Endothelial cell of umbilical vein (primary cell): Measurements from ENCODE around the gene TNIP1. TPM values are rescaled to one million over a fixed set of nuclear protein-coding genes. Genes with fewer than 3 reads are reported as not detected.
A peak's percentile ranks its signal among the peaks of the same experiment; 100 is the strongest.

Experiments used
- BruUV-seq: library from RNA; stranded (reverse); fragments of 400-500 nt; replicated peaks from 2 replicates; lab custom pipeline; 2021; lab: Mats Ljungman, UMichigan
- CTCF ChIA-PET: fragments of 300-600, 350-600 bp; sonication (Branson Sonifier 250); formaldehyde crosslinking; loops from one replicate; lab custom pipeline; 2021; ENCODE audit warnings: antibody characterized with exemption, inconsistent platforms; lab: Charles Lee
- POLR2A ChIA-PET: fragments of 300-600, 350-600 bp; sonication (Branson Sonifier 250); formaldehyde crosslinking; loops from one replicate; lab custom pipeline; 2021; ENCODE audit warnings: antibody characterized with exemption, inconsistent platforms; lab: Charles Lee
- DNase-seq: peaks from one replicate; pipeline ENCODE4 v3.0.0-alpha.2; 2011; ENCODE audit warnings: low read depth, low spot score
- FAIRE-seq: peaks from 2 replicates; lab custom pipeline; 2011; peaks lifted over from hg19 to GRCh38; lab: Jason Lieb, UNC
- H2AFZ ChIP-seq: 2 replicates; pipeline ENCODE4 v1.6.0; 2012; ENCODE audit warnings: low read depth, low read length, control low read depth, inconsistent platforms
- H3K27ac ChIP-seq: 2 replicates; pipeline ENCODE4 v1.5.1; 2011; ENCODE audit warnings: low read depth, mild to moderate bottlenecking, control low read depth, low read length, moderate library complexity; ENCODE audit not compliant: insufficient read depth
- H3K27me3 ChIP-seq, 2 experiments: 2 replicates each; pipeline versions ENCODE4 v1.6.0 to v1.6.1; 2011; ENCODE audit warnings: low read length in 2 of 2, mixed read lengths in 1 of 2; ENCODE audit not compliant: control insufficient read depth in 2 of 2, insufficient read depth in 2 of 2
- H3K36me3 ChIP-seq, 2 experiments: 2 replicates in 1 of 2; 3 replicates in 1 of 2; pipeline ENCODE4 v1.5.1; 2011; ENCODE audit warnings: low read length in 2 of 2, mild to moderate bottlenecking in 1 of 2, moderate library complexity in 1 of 2; ENCODE audit not compliant: control insufficient read depth in 2 of 2, insufficient read depth in 2 of 2; ENCODE audit errors: extremely low read depth in 1 of 2
- H3K4me1 ChIP-seq: 3 replicates; pipeline ENCODE4 v1.5.1; 2011; ENCODE audit warnings: mild to moderate bottlenecking, low read length; ENCODE audit not compliant: control insufficient read depth, insufficient read depth; ENCODE audit errors: extremely low read depth
- H3K4me2 ChIP-seq: 2 replicates; pipeline ENCODE4 v1.6.1; 2011; ENCODE audit warnings: low read length, control low read depth, mixed read lengths; ENCODE audit not compliant: insufficient read depth
- H3K4me3 ChIP-seq, 3 experiments: fragments of 200-600 bp in 1 of 3; sonication (generic), shearing (Covaris generic) in 1 of 3; replicated peaks in 1 of 3; 2 replicates each; pipeline ENCODE4 v1.5.1; 2011 to 2016; ENCODE audit warnings: control low read depth in 3 of 3, low read length in 3 of 3, mild to moderate bottlenecking in 2 of 3, inconsistent platforms in 1 of 3, low read depth in 1 of 3, moderate library complexity in 1 of 3; ENCODE audit not compliant: insufficient read depth in 1 of 3
- H3K79me2 ChIP-seq: 2 replicates; pipeline ENCODE4 v1.6.0; 2012; ENCODE audit warnings: low read length, inconsistent platforms; ENCODE audit not compliant: control insufficient read depth, insufficient read depth
- H3K9ac ChIP-seq: replicated peaks from 2 replicates; pipeline ENCODE3; 2011; ENCODE audit warnings: low read length, control low read depth; ENCODE audit not compliant: insufficient read depth; ENCODE audit errors: extremely low read depth
- H3K9me1 ChIP-seq: replicated peaks from 3 replicates; pipeline ENCODE4 v1.6.0; 2011; ENCODE audit warnings: mild to moderate bottlenecking, low read length; ENCODE audit not compliant: control insufficient read depth, insufficient read depth; ENCODE audit errors: extremely low read depth
- H3K9me3 ChIP-seq: replicated peaks from 2 replicates; pipeline ENCODE4 v1.5.1; 2012; ENCODE audit warnings: low read length, inconsistent platforms; ENCODE audit not compliant: control insufficient read depth, insufficient read depth
- H4K20me1 ChIP-seq: replicated peaks from 2 replicates; pipeline ENCODE3; 2011; ENCODE audit warnings: mild to moderate bottlenecking, low read length; ENCODE audit not compliant: control insufficient read depth, insufficient read depth; ENCODE audit errors: extremely low read depth
- FOS ChIP-seq: IDR thresholded peaks from 2 replicates; pipeline ENCODE4 v1.6.1; 2011; ENCODE audit warnings: mild to moderate bottlenecking, low read length, moderate library complexity, borderline replicate concordance; ENCODE audit not compliant: insufficient read depth
- GATA2 ChIP-seq: IDR thresholded peaks from 2 replicates; pipeline ENCODE4 v1.7.0; 2011; ENCODE audit warnings: low read depth, mild to moderate bottlenecking, moderate library complexity, mixed read lengths, low read length; ENCODE audit not compliant: insufficient read length, insufficient read depth
- JUN ChIP-seq: IDR thresholded peaks from 2 replicates; pipeline ENCODE4 v1.6.1; 2011; ENCODE audit warnings: borderline replicate concordance, low read depth; ENCODE audit not compliant: insufficient read length, insufficient read depth
- MAX ChIP-seq: IDR thresholded peaks from 2 replicates; pipeline ENCODE4 v1.6.1; 2011; ENCODE audit not compliant: insufficient read depth, insufficient read length
- MYC ChIP-seq: IDR thresholded peaks from one replicate; pipeline ENCODE4 v1.6.1; 2011; ENCODE audit warnings: mild to moderate bottlenecking, low read depth, low read length
- dilution Hi-C: fragments of 300-500 bp; cut with MboI; formaldehyde crosslinking; loops from one replicate; pipeline ENCODE4 v1.15.0; 2019; ENCODE audit warnings: low sequenced_read_pairs; ENCODE audit not compliant: extremely low pct_ligation_motif_present
- intact Hi-C: fragments of 100-400 bp; cut with micrococcal nuclease; formaldehyde crosslinking; loops from one replicate; pipeline ENCODE4 v1.10.0; 2022
- polyA plus RNA-seq, 4 experiments: library from polyadenylated mRNA; depleted of rRNA in 3 of 4; stranded (reverse) in 3 of 4; unstranded in 1 of 4; fragments of >200 nt; gene quantifications; 2 replicates each; pipeline versions ENCODE4 v1.2.1 to v1.2.3, GENCODE V29; 2011 to 2012; ENCODE audit warnings: missing spikeins in 1 of 4
- total RNA-seq: library from RNA; stranded (reverse); gene quantifications from 2 replicates; pipeline ENCODE4 v1.2.3, GENCODE V29; 2021

TNIP1 gene
- total and polyA plus RNA-seq, 2 donors (not counting 3 experiments of a cell fraction or from before 2014, with no cell fraction given): 43.0 to 96.8 TPM

DNA sequence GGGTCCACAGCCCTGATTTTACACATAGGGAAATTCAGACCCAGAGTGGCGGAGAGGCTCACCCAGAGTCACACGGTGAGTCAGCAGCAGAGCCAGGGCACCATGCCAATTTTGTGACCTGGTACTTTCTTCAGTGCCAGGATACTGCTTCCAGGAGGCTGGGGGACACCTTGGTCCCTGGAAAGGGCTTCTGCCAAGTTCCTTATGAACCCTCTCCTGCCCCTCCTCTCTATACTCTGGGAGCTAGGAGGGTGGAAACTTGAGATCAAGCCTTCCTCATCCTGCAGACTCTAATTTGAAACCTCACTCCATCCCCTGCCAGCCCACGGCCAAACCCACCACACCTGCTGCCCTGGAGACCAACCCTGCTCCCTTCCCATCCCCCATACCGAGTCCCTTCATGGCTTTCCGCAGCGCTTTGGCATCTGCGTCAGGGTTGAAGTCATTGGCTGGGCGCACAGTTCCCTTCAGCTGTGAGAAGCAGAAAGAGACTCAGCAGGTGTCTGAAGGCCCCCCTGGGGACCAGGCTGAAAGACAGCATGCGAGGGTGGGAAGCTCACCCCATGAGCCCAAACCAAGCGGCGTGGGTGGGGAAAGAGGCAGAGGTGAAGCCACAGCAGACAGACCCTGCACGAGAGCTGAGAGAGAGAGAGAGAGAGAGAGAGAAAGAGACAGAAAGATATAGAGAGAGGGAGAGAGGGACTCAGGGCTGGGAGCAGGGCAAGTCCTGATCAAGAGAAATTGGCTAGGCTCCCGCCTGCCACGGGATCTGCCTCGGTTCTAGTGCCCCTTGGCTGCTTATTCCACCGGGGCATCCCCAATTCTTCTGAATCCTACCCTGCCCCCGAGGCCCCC is 43.3 kb upstream of the TNIP1 start:
- intact Hi-C loops: no loop called here
- no TSS peak for BruUV-seq
- H3K4me1 ChIP-seq: no peaks in the 10 kb centered on the region

GRCh38 chr5:151122828-151123227 is 42.0 kb upstream of the TNIP1 start:
- DNase-seq (no peak), FAIRE-seq (no peak)
- ChIA-PET CTCF (interaction anchor here (1.5 to 10.2 kb wide), 3 partner anchors 35 to 116 kb away, joined by 4 to 409 read pairs (median 6); partner anchors contain the start of gene ANXA6), POLR2A (no interaction called here)
- H3K36me3 ChIP-seq: peaks cover 29 to 50% of the 10 kb centered on the region in 2 experiments
- no peaks in the 10 kb centered on the region for H3K9me3 ChIP-seq
- intact Hi-C loops: no loop called here
- H3K9me1 ChIP-seq: no peaks in the 10 kb centered on the region
- no peaks in the 10 kb centered on the region for H3K4me1 ChIP-seq
- no peak overlapping the region for H3K9ac ChIP-seq
- H3K27me3 ChIP-seq: no peaks in the 10 kb centered on the region
- no peak overlapping the region for H2AFZ ChIP-seq
- no peaks in the 10 kb centered on the region for H3K79me2 ChIP-seq
- BruUV-seq: no TSS peak
- dilution Hi-C loops: no loop called here
- no peaks in the 10 kb centered on the region for H4K20me1 ChIP-seq
- no peak for TF ChIP-seq JUN
- TF ChIP-seq MYC: no peak
- TF ChIP-seq FOS: no peak
- H3K4me3 ChIP-seq: no peak overlapping the region
- H3K4me2 ChIP-seq: no peak overlapping the region
- H3K27ac ChIP-seq: no peak overlapping the region

More for the DNA sequence above, 43.3 kb upstream of the TNIP1 start:
- ChIA-PET CTCF (interaction anchor here (1.5 to 10.2 kb wide), 4 partner anchors 18 to 115 kb away, joined by 4 to 409 read pairs (median 105); partner anchors contain the start of gene ANXA6), POLR2A (no interaction called here)
- Histone ChIP-seq H3K4me2 (no peak overlapping the region), H3K9me3 (no peaks in the 10 kb centered on the region), H2AFZ (no peak overlapping the region), H3K79me2 (no peaks in the 10 kb centered on the region), H3K9ac (no peak overlapping the region), H3K36me3 (peaks cover 29 to 53% of the 10 kb centered on the region in 2 experiments), H3K27ac (no peak overlapping the region), H3K4me3 (no peak overlapping the region), H3K9me1 (no peaks in the 10 kb centered on the region), H4K20me1 (no peaks in the 10 kb centered on the region), H3K27me3 (no peaks in the 10 kb centered on the region)
- DNase-seq (peak; percentile 32), FAIRE-seq (peak; percentile 75)
- dilution Hi-C loops: no loop called here
- TF ChIP-seq FOS: no peak
- TF ChIP-seq MAX: no peak
- TF ChIP-seq GATA2: no peak
- TF ChIP-seq MYC: no peak
